Measurements from ENCODE around the gene PRDM16.
"Not testable (repeated sequence)": the region's sequence is repeated elsewhere in the genome, so short reads cannot be mapped to it uniquely, and the experiment has no call there.

The PRDM16 gene

DNA sequence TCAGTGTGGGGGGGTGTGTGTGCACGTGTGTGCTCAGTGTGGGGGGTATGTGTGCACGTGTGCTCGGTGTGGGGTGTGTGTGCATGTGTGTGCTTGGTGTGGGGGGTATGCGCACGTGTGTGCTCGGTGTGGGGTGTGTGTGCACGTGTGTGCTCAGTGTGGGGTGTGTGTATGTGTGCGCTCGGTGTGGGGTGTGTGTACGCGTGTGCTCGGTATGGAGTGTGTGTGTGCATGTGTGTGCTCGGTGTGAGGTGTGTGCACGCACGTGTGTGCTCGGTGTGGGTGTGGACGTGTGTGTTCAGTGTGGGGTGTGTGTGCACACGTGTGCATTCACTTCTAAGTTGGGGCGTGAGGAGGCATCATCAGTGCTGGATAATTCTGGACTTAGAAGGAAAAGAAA lies 77.9 kb downstream of the PRDM16 start:
- no peak for DNase-seq

DNA sequence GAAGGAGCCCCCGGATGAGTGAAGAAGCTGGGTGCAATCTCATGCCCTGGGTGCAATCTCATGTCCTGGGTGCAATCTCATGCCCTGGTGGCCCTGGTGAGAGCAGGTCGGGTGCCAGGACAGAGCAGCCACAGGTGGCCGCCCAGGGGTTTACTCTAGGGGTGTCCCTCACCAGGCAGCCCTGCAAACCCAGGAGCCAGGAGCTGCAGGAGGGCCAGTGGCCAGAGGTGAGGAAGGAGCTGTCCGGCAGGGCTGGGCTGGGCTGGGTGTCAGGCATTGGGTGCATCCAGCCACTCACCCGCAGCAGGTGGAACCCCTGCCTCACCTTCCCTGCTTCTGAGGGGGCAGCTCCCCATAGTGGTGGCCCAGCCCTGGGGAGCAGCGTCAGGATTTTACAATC lies 79.2 kb downstream of the PRDM16 start:
- DNase-seq = no peak

DNA sequence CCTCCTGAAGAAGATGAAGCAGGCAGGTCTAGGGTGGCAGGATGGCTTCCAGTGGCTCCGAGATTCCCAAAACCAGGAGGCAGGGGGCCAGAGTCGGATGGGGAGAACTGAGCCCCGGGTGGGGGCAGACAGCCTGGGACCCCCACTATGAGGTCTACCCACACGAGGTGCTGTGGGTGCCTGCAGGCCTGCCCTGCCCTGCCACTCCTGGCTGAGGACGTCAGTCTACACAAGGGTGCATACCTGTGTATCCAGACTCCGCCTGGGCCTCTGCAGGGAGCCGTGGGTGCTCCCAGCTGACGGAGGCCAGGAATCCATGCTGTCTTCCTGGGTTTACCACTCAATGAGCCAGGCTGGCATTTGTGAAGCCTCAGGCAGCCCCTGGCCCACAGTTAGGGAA lies 80.3 kb downstream of the PRDM16 start:
- DNase-seq = no peak

DNA sequence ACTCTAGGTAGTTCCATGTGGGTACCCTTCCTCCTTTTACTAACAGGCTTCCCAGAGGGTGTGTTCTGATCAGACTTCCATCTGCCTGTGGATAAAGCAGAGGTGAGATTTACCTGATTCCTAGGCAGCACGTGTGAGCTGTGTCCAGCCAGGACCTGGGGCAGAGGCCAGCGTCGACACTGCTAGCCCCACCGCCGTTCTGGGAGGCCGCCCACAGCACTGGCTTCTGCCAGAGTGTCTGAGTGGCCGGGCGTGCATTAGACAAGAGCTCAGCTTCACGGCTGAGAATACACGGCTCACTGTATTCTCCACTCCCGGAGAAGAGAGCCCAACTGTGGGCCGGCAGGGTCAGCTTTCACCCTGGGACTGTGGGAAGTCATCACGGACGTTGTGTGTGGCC lies 82.5 kb downstream of the PRDM16 start:
- DNase-seq = no peak

DNA sequence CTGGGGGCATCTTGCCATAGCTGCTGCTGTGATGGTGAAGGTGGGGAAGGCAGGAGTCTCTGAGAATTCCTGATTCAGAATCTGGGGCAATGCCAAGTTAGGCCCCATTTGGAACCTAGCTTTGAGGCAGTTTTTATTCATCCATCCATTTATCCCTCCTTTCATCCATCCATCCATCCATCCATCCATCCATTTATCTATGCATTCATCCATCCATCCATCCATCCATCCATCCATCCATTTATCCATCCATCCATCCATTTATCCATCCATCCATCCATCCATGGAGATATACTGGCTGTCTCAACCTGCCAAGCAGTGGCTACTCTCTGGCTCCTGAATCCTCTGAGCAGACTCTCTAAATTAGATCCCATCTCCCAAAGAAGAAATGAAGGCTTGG lies 83.1 kb downstream of the PRDM16 start:
- no peak for DNase-seq

DNA sequence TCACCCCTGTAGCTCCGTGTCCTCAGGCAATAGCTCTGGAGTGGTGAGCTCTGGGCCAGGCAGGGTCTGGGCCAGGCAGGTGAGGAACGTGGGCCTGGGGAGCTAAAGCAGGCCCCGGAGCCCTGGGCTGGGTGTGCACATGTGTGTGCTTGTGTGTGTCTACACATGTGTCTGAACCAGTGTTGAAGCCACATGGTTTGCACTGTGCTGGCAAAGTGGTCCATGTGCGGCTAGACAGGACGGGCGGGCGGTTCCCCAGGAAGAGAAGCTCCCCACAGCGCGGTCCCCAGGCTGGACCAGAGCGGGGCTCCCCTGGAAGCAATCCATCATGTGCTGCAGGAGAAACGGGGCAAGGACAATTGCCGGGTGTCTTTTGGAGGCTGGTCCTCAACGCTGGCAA lies 84.2 kb downstream of the PRDM16 start:
- DNase-seq = no peak

DNA sequence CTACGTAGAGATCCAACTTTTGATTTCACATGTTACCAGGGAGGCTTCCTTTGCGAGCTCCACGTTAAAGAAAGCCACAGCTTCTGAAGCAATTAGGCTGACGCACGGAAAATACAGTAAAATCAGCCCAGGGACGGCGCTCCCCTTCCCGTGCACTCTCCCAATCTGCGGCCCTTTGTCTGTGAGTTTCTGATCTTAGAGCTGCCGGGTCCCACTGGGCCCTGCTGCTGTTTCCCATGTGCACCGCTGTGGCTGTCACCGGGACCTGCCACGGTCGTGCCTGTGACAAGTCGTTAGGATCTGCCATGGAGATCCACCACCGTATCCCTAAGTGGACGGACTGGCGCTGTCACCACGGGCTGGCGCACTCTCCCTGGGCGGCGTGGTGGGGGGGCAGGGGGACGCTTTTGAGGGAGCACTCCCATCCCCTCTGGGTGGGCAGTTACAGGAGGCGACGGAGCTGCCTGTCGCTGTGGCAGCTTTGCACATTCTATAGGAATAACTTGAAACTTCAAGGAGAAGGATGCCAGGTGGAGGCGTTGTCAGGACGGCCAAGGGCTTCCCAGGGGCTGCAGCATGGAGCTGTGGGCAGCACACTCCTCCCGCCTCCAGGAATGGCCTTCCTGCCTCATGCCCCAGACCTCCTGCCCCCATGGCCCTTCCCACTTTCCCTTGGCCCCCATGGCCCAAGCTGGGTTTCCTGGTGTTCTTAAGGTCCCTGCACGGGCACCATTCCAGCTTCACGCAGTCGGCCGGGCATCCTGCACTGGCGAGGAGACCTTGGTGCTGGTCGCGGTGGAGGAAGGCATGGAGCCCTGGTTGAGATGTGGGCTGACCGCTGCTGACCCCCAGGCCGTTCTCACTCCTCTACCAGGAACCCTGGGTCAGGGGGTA lies 85.1 kb downstream of the PRDM16 start:
- DNase-seq = no peak

DNA sequence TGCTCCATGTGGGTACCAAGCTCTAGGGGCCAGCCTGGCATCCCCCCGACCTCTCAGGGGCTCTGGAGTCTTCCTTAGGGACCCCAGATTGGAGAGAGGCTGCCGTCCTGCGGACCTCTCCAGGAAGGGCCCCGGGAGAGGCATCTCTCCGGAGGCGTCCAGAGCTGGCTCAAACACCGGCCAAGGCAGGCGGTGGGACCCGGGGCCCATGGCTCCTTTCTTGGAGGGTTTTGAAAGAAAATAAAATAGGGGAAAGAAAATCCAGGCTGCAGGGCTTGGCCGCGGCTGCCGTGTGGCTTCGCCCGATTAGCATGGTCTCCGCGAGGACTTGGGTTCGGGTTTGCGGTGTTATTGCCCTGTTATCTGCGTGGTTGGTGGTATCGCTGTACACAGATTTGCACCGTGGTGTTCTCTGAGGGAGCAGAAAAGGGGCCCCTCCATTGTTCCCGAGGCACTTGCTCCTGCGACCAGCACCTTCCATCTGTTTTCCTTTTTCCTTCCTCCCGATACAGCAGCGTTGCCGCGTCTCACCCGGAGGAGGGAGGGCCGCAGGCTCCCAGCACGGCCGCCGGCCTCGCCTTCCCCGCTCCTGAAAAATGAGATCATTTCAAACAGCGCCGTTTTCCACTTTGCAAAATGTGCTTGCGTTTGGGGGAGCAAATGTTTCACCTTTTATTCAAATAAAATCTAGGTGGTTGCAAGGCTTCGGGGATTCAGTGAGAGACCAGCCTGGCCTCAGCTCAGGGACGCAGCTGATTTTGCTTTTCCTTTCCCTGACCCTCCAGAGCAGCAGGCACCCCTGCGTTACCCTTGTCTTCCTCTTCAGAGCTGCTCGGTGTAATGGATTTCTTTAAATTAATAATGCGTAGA lies 86.3 kb downstream of the PRDM16 start:
- no peak for DNase-seq

DNA sequence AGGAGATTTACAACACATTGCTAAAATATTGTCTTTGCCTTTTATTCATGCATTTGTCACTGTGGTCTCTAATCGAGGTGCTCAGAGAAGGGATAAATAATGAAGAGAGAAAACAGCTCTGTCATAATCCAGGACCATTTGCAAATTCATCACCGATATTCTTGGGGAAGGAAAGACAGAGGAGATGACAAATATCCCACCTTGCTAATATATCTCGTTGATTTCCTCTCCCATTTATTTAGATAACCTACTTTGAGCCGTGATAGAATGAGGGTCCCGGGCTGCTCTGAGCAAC lies 86.9 kb downstream of the PRDM16 start:
- DNase-seq = no peak

DNA sequence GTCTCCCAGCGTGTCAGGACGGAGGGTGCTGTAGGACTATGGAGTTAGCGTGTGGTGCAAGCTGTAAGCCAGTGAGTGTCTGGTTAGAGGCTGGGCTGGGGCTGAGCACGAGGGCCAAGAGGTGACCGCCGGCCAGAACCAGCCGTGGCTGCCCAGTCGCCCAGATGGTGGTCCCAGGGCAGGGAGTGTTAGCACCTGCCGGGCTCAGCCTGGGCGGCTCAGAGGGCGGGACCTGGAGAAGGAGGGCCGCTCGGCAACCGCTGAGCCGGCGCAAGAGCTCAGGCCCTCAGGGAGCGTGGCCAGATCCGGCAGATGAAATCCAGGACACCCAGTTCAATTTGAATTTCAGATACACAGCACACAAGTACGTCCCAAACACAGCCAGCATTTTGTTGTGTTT lies 87.9 kb downstream of the PRDM16 start:
- no peak for DNase-seq

DNA sequence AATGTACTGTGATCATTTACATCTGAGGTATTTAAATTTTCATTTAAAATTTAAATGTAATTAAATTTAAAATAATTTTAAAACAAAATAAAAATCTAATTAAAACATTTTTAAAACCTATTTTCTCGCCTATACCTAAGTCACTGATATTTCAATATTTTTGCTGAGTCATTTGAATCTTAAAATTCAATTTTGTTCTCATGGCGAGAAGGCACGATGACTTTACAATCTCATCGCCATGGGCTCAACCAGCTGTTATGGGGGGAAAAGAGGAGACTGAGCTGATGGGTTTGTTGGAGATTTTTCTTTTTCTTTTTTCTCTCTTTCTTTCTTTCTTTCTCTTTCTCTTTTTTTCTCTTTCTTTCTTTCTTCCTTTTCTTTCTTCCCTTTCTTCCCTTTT lies 89.3 kb downstream of the PRDM16 start:
- no peak for DNase-seq

DNA sequence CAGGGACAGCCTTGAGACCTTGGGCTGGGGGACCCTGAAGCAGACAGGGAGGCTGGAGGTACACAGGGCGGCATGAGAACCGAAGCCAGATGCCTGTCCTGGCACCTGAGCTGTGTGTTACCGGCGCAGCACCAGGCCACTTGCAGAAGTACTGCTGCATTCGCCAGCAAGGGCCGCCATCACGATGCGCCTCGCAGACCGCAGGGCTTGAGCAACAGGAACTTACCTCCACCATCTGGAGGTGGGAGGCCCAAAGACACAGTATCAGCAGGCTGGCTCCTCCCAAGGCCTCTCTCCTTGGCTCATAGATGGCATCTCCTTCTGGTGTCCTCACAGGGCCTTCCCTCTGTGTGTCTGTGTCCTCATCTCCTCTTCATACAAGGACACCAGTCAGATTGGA lies 90.1 kb downstream of the PRDM16 start:
- no peak for DNase-seq

DNA sequence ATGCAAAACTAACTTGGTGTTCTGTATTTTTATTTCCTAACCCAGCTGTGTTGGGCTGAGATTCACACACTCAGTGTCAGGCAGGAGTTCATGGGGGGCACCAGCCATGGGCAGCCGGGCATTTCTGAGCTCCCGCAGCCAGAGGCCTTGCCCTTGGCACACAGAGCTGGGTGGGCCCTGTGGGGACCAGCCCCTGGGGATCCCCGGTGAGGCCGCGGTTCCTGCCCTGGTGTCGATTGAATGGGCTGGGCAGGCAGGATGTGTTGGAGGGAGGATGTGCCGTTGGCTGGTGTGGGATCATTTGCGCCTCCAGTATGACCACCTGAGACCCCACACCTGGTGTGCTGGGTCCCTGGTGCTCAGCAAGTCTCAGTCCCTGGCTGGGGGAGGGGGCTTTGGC lies 91.0 kb downstream of the PRDM16 start:
- DNase-seq = no peak

DNA sequence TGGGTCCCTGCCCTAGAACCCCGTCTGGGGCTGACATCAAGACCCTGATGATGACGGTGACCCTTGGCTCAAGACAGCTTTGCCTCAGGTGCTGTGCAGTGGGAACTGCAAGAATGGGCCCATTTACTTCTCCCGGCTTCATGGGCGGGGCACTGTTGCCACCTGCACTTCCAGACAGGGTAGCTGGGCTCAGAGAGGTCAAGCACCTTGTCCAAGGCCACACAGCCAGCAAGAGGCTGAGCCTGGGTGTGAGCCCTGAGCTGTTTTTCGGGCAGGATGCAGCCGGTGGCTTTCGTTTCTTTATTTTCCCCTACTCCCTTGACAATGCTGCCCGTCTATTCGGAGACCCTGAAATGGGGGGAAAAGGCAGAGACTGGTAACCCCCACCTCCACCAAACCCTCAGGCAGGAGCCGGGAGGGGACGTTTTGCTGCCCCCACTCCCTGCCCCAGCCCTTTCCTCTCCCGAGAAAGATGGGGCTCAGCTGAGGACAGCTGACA lies 91.7 kb downstream of the PRDM16 start:
- no peak for DNase-seq

DNA sequence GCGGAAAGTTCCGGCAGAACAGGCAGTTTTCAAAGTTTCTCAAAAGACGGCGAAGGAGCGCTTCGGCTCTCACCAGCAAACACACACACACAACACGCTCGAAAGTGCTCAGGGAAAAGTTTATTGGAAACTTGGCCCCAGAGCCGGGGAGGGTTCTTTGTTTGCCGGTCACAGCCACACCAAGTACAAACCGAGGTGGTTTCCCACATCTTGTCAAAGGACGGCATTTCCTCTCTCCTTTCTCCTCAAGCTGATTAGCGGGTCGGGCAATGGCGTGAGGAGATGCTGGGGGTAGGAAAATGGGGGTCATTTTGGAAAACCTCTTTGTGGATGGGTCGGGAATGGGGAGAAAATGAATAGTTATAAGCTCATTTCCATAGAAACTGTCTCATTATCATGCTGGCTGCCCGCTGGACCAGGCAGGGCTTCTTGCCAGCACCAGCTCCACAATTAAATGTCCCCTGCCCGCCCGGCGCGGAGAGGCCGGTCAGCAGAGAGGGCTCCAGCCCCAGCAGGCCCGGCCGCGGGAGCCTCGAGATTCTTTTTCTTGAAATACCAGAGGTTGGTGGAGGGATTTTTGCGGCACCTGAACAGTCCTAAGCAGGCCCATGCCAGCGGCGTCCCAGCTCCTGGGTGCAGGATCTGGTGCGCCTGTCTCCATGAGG lies 92.3 kb downstream of the PRDM16 start:
- DNase-seq = no peak

DNA sequence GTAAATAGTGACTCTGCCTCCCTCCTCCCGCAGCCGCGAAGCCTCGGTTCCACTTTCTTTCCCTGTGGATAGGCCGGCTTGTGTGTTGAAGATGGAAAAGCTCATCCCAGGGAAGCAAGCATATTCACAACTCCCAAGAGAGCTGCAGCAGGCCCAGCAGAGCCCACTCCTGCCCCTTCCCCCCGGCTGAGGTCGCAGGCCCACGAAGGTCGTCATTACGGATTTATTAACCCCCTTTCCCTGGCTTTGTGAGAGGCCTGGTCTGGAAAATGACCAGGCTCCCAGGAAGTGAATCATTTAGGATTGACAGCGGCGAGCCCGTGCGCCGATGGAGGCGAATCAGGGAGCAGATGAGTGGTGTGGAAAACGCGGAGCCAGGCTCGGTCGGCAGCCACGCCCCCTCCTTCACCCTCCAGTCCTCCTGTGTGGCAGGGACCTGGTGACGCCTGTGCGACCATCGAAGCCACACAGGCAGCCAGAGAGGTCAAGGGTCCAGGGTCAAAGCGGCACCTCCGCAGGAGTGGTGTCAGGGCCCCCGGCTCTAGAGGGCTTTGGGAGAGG lies 93.4 kb downstream of the PRDM16 start:
- no peak for DNase-seq

DNA sequence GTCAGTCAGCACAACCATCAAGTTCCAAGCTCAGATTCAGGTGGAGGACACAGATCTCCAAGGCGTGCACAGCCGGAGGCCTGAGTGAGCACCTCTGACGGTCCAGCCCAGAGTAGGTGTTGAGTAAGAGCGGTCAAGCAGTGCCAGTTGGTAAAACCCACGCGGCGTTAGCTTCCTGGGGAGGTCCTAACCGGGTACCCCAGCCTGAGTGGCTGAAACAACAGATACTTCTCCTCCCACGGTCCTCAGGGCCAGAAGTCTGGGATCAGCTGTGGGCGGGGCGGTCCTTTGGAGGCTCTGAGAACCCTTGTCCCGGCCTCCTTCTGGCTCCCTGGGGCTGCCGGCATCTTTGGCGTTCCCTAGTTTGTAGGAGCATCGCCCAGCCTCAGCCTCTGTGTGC lies 94.4 kb downstream of the PRDM16 start:
- no peak for DNase-seq

DNA sequence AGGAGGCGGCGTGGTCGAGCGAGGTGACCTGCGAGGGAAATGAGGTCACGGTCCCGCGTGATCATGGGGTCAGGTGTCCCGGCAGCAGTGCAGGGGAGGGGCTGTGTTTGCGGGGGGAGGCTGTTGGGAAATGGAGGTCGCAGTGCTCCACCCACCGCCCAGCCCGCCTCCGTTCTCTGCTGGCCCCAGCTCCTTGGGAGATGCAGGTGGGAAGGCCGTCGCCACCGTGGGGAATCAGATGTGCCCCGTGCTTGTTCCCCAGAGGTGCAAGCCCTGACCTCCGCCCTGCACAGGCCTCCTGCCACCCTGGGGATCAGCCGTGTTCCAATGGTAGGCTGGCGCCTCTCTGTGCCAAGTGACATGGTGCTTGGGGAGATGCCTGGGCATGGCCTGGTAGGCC lies 95.7 kb downstream of the PRDM16 start:
- DNase-seq = no peak

DNA sequence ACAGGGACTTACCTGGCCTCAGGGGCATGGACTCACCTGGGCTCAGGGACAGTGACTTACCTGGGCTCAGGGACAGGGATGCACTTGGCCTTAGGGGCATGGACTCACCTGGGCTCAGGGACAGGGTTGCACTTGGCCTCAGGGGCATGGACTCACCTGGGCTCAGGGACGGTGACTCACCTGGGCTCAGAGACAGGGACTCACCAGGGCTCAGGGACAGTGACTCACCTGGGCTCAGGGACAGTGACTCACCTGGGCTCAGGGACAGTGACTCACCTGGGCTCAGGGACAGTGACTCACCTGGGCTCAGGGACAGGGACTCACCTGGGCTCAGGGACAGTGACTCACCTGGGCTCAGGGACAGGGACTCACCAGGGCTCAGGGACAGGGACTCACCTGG lies 96.2 kb downstream of the PRDM16 start:
- DNase-seq = not testable (repeated sequence)

DNA sequence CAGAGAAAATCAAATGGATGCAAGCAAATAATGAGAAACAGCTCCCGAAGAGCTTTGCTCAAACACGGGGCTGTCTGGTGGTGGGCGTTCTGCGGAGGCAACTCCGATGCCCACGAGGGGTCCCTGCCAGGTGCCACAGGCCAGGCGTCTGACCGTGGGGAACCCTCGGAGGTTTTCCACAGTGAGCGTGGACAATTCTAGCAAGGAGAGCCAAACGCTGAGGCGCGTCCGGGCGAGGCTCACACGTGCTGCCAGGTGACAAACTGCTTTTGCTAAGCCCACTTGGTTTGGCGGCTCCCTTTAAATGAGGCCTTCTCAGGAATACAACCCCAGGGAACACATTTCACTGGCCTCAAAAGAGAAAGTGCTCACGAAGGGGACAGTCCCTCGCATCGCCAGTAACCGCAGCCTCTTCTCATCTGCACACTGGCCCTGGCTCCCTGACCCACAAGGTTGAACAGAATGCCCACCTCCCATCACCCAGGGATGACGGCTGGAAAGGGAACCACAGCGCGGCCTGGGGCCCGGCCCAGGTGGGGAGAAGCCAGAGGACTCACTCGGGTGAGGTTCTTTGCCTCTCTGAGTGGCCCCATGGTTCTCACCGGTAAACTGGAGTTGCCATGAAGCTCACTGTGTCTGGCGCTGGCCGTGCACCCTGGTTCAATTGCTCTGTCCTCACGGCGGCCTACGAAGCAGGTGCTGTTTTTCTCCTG lies 97.4 kb downstream of the PRDM16 start:
- DNase-seq = no peak

DNA sequence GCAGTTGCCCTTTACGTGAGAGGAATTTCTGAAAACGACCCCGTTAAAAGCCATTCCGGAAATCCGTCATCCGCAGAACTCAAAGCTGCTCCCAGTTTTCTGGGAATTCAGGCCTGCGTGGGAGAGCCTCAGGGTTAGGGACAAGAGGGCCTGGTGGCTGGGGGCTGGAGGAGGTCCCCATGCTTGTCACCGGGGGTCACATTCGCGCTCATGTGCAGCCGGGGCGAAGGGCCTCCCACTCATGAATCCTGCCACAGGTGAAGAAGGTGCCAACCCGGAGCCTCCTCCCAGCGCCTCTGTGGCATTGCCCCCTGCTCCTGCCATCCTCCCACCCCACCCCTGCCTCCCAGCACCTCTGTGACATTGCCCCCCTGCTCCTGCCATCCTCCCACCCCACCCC lies 98.3 kb downstream of the PRDM16 start:
- DNase-seq = no peak

DNA sequence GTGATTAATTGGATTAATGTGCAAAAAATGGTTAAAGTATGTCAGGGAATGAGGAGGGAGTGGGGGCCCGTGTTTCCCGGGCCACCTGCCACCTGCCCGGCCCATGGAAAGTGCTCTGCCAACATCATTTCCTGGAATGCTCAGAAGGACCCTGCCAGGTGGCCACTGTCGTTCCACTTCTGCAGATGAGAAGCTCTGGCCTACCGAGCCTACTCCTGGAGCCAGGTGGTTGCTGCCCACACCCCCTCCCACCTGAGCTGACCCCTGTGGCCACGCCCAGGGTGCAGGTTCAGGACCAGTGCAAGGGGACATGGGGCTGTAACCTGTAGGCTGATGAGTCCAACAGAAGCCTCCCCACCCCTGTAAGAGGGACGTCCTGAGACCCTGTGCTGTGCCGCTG lies 99.7 kb downstream of the PRDM16 start:
- DNase-seq = no peak
